ENCODE measurements around the gene MAPK11.

MAPK11 gene

DNA sequence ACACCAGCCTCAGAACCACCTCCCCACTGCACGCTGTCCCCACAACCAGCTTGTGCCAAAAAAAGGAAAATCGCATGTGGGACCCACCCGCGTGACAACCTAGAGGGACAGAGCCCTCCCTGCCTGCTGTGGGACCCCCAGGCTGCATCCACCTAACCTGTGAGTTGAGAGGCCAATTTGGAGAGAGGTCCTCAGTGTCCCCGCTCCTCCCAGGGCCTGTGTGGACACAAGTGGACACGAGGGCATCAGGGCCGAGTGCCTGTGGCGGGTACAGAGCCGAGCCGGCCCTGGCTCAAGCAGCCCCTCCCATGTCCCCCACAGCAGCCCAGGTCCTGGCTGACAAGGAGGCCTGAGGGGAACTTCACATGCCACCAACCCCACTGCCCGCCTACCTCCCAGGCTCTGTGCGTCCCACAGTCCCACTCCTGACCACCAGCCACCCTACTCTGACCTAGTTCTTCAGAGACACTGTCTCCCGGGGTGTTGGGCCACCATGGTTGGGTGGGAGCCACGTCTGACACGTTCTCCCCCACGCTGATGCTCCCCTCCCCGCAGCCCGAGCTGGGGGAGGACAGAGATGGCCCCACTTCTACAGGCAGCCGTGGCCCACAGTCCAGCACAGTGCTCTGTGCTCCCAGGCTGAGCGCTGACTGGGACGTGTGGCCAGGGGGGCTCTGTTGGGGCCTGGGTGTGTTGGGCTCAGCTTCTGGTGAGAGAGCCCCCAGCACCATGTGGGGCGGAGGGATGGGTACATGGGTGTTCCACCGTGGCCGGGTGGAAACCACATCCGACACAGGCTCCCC is 50.2 kb downstream of the MAPK11 start:
- ChIA-PET POLR2A (no interaction called here), CTCF (interaction anchor here (1.1 to 1.2 kb wide), 2 partner anchors 13 to 24 kb away, joined by 3 read pairs; no protein-coding TSS in a partner anchor)
- no peak for DNase-seq (ENCODE audit: extremely low spot score)
- TF ChIP-seq, protein P1, sequence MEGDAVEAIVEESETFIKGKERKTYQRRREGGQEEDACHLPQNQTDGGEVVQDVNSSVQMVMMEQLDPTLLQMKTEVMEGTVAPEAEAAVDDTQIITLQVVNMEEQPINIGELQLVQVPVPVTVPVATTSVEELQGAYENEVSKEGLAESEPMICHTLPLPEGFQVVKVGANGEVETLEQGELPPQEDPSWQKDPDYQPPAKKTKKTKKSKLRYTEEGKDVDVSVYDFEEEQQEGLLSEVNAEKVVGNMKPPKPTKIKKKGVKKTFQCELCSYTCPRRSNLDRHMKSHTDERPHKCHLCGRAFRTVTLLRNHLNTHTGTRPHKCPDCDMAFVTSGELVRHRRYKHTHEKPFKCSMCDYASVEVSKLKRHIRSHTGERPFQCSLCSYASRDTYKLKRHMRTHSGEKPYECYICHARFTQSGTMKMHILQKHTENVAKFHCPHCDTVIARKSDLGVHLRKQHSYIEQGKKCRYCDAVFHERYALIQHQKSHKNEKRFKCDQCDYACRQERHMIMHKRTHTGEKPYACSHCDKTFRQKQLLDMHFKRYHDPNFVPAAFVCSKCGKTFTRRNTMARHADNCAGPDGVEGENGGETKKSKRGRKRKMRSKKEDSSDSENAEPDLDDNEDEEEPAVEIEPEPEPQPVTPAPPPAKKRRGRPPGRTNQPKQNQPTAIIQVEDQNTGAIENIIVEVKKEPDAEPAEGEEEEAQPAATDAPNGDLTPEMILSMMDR (IDR thresholded peaks at IDR 0.05; ENCODE audit: control extremely low read depth, extremely low read depth, low read depth, missing control alignments) = no peak

DNA sequence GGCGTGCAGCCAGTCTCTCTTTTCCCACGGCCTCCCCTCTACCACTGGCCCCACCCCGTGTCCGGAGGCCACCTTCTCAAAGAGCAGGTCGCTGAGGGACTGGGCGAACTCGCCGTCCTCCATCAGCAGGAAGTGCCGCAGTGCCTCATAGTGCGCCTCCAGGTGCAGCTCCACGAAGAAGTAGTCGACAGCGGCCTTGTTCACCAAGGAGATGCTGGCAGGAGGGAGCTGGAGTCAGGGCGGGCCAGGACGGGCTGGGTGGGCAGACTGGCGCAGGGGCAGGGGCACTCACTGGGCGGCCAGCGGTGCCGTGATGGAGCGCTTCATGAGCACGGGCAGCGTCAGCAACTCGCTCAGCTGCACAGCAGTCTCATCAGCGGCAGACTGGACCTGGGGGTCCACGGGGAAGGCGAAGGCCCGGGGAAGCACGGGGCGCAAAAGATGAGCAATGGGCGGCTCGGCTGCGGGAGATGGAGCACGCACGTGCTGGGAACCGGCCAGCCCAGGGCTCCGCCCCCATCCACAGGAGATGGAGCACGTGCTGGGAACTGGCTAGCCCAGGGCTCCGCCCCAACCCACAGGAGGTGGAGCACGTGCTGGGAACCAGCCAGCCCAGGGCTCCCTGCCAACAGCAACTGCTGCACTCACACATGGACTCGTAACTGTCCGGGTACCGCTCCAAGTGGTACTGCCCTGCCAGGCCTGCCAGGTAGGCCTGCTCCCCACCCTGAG is 51.0 kb downstream of the MAPK11 start:
- no peak for DNase-seq (ENCODE audit: extremely low spot score)
- TF ChIP-seq, protein P1 (IDR thresholded peaks at IDR 0.05; ENCODE audit: control extremely low read depth, extremely low read depth, low read depth, missing control alignments) = no peak
- POLR2A ChIA-PET = no interaction called here
- CTCF ChIA-PET = interaction anchor here (1.1 to 1.8 kb wide), 3 partner anchors 14 to 23 kb away, joined by 3 to 6 read pairs (median 4); no protein-coding TSS in a partner anchor

DNA sequence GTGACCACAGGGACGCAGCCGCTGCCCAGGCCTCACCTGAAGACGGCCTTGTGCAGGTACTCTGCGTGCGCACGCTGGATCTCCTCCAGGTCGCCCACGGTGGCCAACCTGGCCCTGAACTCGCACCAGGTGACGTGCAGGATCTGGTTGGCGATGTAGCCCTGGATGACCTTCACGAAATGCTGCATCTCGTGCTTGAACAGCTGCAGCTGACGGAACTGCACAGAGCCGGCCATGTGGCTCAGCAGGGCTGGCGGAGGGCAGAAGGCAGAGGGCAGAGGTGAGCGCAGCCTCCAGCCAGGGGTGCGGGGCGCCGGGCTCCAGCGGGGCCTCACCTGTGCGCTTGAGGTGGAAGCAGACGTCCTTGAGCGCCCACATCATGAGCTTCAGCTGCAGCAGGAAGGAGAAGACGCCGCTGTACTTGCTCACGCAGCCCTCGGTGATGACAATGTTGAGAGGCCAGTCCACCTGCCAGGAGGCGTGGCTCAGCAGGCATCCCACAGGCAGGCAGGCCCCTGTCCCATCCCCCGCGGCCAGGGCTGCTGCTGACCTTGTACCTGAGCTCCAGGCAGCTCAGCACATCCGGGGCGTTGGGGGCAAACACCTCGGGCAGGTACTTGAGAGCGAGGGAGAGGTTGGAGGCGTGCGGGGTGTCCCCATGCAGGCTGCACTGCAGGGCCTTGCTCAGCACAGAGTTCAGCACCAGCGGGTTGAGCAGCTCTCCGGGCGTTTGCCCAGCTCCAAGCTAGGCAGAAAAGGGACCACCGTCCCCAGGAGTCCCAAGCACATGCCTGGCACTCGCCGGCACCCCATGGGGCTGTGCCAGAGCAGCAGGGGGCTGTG is 51.8 kb downstream of the MAPK11 start:
- TF ChIP-seq, protein P1 (IDR thresholded peaks at IDR 0.05; ENCODE audit: control extremely low read depth, extremely low read depth, low read depth, missing control alignments) = no peak
- no peak for DNase-seq (ENCODE audit: extremely low spot score)
- POLR2A ChIA-PET = no interaction called here
- CTCF ChIA-PET = interaction anchor here (1.1 to 1.8 kb wide), 3 partner anchors 14 to 23 kb away, joined by 3 to 6 read pairs (median 4); no protein-coding TSS in a partner anchor

DNA sequence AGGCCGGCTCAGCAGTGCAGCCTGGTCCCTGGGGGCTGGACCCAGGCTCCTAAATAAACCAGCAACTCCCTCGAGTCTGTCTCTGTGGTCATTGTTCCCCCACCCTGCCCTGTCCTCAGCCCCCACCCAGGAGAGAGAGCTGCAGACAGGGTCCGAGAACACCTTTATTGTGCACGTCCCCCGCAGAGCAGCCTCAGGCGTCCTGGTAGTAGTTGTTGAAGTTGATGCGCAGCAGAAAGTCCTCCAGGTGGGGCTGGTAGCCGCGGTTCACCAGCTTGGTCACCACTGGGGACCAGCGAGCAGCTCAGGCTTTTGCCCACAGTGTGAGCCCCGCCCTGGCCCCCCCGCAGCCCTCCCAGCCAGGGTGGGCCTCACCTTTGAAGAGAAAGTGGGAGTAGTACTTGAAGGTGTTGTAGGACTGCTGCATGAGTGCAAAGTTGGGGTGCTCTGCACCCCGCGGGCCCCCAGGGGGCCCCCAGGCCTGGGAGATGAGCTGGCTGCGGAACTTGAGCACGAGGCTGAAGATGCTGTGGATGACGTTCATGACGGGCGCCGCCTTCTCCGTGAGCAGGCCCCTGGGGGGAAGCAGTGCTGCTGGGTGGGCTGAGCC is 52.5 kb downstream of the MAPK11 start:
- no peak for DNase-seq (ENCODE audit: extremely low spot score)
- CTCF ChIA-PET = interaction anchor here (1.8 kb wide), 1 partner anchor 23 kb away, joined by 6 read pairs; no protein-coding TSS in a partner anchor
- POLR2A ChIA-PET = no interaction called here
- TF ChIP-seq, protein P1 (IDR thresholded peaks at IDR 0.05; ENCODE audit: control extremely low read depth, extremely low read depth, low read depth, missing control alignments) = no peak

DNA sequence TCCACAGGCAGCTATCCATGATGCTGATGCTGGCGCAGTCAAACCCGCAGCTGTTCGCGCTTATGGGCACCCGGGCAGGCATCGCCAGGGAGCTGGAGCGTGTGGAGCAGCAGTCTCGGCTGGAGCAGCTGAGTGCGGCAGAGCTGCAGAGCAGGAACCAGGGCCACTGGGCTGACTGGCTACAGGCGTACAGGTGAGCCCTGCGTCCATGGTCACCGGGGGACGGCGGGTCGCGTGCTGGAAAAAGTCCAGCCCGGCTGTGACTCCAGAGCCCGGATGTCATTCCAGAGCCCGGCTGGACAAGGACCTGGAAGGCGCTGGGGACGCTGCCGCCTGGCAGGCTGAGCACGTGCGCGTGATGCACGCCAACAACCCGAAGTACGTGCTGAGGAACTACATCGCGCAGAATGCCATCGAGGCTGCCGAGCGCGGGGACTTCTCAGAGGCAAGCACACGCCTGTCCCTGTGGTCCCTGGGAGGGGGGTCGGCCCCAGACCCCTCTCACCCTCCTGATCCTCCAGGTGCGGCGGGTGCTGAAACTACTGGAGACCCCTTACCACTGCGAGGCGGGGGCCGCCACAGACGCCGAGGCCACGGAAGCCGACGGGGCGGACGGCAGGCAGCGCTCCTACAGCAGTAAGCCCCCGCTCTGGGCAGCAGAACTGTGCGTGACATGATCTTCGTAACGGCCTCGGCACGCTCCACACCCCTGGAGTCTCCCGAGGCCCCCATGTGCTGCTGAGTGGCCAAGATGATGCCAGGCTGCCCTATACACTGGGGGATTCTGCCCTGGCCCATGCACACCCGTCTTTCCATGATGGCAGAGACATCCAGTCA is 53.3 kb downstream of the MAPK11 start:
- ChIA-PET CTCF (interaction anchor here (0.9 kb wide), 1 partner anchor 7 kb away, joined by 3 read pairs; no protein-coding TSS in a partner anchor), POLR2A (no interaction called here)
- TF ChIP-seq, protein P1 (IDR thresholded peaks at IDR 0.05; ENCODE audit: control extremely low read depth, extremely low read depth, low read depth, missing control alignments) = no peak
- no peak for DNase-seq (ENCODE audit: extremely low spot score)

All from GM10248 (cell line).